ENCODE data around the gene EIPR1.
"Not testable (repeated sequence)": the region's sequence is repeated elsewhere in the genome, so short reads cannot be mapped to it uniquely, and the experiment has no call there.

The EIPR1 gene

DNA sequence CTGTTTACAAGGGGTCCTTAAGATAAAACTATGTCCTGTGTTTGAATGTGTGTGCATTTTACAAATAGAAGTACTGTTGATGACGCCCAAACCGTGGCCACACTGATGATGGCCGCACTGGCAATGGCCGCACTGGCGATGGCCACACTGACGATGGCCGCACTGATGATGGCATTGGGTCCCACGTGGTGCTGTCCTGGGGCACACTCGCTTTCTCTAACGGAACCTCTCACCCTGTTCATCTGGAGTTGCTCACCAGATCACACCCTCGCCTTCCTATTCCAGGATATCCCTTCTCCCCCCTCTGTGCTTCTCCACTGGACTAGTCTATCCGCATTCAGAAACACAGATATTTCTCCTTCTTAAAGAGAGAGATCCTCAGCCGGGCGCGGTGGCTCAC lies 192.4 kb downstream of the EIPR1 start:
- FAIRE-seq, result no peak

DNA sequence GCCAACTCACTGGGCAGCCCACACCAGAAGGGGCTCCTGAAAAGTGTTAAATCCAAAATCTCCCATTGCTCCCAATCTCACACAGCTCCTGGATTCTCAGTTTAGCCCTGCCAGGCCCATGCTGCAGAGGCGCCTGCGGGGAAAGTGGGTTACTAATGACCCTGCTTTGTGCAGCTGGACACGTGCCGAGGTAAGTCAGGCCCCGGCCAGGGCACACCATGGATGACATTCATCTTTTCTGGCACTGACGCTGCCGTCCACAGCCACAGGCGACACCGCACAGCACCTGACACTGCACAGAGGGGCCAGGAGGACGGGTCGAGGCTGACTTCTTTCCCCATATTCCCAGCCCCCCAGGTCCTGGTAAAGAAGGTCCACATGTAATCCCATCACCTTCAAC lies 193.5 kb downstream of the EIPR1 start:
- TF ChIP-seq POLR2A (IDR thresholded peaks at IDR 0.05; ENCODE audit: low read depth, low read length), result no peak
- no peak for DNase-seq (ENCODE audit: insufficient read length, low spot score)
- FAIRE-seq, result no peak

More for the DNA sequence above, 192.4 kb downstream of the EIPR1 start:
- no peak for DNase-seq (ENCODE audit: insufficient read length, low spot score)
- TF ChIP-seq POLR2A (IDR thresholded peaks at IDR 0.05; ENCODE audit: low read depth, low read length), result no peak

DNA sequence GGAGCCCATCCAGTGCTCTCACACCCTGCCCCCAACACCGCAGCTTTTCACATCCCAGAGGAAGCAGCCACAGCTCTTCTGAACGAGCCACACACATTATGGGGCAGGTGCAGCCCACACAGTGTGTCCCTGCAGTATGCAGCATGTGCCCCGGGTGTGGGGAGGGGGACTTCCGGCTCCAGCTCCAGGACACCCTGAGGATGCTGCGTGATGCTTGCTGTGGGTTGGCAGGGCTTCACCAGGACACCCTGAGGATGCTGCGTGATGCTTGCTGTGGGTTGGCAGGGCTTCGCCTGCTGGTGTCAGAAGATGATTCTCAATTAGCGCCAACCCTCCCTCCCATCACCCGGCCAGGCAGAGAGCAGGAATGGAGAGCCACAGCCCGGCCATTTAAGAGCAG lies 193.9 kb downstream of the EIPR1 start:
- no peak for FAIRE-seq
- no peak for DNase-seq (ENCODE audit: insufficient read length, low spot score)
- TF ChIP-seq POLR2A (IDR thresholded peaks at IDR 0.05; ENCODE audit: low read depth, low read length), result no peak

DNA sequence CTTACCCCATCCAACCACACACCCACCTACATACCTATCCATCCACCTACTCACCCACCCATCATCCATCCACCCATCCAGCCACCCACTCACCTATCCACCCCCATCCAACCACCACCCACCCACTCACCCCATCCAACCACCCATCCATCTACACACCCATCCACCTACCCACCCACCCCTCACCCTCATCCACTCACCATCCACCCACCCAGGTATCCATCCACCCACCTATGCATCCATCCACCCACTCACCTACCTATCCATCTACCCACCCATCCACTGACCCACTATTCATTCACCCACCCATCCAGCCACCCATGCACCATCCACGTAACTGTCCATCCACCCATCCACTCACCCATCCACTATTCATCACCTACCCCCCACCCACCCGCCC lies 194.8 kb downstream of the EIPR1 start:
- TF ChIP-seq POLR2A (IDR thresholded peaks at IDR 0.05; ENCODE audit: low read depth, low read length), result no peak
- DNase-seq (ENCODE audit: insufficient read length, low spot score) (no peak), FAIRE-seq (no peak)

DNA sequence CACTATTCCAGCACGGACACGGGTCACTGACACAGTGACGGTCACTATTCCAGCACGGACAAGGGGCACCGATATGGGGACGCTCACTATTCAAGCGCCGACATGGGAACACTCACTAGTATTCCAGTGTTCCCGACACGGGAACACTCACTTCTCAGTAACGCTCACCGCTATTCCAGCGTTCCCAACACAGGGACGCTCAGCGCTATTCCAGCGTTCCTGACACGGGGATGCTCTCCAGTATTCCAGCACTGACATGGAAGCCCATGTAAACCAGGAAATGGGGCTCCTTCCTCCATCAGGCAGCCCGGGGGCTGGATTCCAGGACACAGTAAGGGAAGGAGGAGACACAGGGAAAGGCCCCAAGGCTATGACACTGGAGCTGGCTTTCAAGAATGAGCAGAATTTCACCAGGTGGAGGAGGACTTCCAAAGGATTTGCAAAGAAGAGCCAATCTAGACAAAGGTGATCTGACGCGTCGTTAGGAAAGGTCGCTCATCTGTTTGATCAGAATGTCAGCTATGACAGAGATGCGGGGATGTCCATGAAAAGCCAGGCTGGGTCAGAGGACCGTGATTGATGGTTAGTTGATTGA lies 196.1 kb downstream of the EIPR1 start:
- no peak for DNase-seq (ENCODE audit: insufficient read length, low spot score)
- no peak for FAIRE-seq
- TF ChIP-seq POLR2A (IDR thresholded peaks at IDR 0.05; ENCODE audit: low read depth, low read length), result no peak

DNA sequence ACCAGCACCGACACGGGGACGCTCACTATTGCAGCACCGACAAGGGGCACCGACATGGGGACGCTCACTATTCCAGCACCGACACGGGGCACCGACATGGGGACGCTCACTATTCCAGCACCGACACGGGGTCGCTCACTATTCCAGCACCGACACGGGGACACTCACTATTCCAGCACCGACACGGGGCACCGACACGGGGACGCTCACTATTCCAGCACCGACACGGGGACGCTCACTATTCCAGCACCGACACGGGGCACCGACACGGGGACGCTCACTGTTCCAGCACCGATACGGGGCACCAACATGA lies 196.8 kb downstream of the EIPR1 start:
- not testable (repeated sequence) for FAIRE-seq; DNase-seq (ENCODE audit: insufficient read length, low spot score)

DNA sequence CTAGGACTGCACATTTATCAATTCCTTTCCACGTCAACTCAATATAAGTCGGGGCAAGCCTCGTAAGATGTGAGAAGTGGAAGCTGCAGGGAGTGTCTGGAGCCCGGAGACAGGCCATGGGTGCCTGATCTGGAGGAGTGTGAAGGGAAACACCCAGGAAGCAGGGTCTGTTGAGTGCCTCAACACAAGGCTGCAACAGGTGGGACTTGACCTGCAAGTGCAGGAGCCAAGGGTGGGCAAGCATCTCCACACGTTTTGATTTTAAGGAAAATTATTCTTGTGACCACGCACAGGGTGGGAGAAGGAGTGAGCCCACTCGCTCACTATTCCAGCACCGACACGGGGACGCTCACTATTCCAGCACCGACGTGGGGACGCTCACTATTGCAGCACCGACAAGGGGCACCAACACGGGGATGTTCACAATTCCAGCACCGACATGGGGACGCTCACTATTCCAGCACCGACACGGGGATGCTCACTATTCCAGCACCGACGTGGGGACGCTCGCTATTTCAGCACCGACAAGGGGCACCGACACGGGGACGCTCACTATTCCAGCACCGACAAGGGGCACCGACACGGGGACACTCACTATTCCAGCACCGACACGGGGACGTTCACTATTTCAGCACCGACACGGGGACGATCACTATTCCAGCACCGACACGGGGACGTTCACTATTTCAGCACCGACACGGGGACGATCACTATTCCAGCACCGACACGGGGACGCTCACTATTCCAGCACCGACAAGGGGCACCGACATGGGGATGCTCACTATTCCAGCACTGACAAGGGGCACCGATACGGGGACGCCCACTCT lies 197.3 kb downstream of the EIPR1 start:
- FAIRE-seq, result no peak
- no peak for TF ChIP-seq POLR2A (IDR thresholded peaks at IDR 0.05; ENCODE audit: low read depth, low read length)

DNA sequence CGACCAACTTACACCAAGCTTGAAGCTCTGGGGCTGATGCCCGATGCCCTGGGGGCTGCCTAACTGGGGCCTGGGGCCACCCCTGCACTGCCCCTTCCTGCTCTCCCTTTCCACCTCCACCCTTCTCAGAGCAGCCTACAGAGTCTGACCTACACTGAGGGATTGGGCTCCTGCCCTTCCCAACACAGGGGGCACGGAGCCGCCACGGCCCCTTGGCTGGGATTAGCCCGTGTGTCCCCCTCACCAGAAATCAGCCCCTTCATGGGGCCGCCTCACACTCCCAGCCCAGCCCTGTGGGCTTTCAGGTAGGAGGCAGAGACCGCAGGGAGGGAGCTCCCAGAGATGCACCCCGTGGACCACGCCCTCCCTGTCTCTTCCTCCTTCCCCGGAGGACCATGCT lies 198.0 kb downstream of the EIPR1 start:
- TF ChIP-seq POLR2A (IDR thresholded peaks at IDR 0.05; ENCODE audit: low read depth, low read length), result no peak
- no peak for FAIRE-seq
- DNase-seq (ENCODE audit: insufficient read length, low spot score), result no peak

More for the DNA sequence above, 197.3 kb downstream of the EIPR1 start:
- no peak for DNase-seq (ENCODE audit: insufficient read length, low spot score)

DNA sequence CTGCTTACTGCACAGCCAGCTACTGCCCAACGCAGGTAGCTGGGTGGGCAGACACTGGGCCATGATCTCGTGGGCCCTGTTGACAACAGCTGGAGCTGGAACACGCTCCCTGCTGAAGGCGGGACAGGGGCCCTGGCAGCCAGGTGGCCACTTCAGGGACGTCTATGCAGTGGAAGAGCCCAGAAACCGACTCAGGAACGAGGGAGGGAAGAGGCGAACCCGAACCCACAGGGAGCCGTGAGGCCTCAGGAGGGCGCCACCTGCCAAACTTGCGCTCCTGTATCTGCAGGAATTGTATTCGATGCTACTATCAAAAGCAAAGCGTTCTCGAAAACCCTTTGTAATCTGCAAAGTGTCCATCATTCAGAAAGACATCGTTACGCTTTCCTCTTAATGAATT lies 198.4 kb downstream of the EIPR1 start:
- no peak for TF ChIP-seq POLR2A (IDR thresholded peaks at IDR 0.05; ENCODE audit: low read depth, low read length)
- FAIRE-seq (no peak), DNase-seq (ENCODE audit: insufficient read length, low spot score) (no peak)

DNA sequence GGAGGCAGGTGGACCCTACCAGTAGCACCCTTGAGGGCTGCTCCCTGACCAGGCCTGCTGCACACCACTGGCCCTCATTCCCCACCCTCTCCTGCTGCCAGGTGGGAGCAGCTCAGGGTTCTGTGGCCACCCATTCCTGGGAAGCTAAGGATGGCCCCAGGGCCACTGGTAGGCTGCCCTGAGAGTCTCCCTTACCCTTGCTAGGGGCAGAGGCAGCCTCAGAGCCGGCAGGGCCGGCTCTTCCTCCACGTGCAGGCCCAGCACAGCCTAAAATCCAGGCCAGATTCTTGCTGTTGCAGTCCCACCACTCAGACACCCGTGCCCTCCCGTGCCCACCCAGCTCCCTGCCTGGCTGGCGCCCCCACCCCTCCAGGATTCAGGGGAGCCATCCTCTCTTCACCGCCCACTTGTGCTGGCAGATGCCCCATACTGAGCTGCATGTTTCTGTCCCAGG lies 199.0 kb downstream of the EIPR1 start:
- FAIRE-seq (no peak), DNase-seq (ENCODE audit: insufficient read length, low spot score) (no peak)
- TF ChIP-seq POLR2A (IDR thresholded peaks at IDR 0.05; ENCODE audit: low read depth, low read length), result no peak

DNA sequence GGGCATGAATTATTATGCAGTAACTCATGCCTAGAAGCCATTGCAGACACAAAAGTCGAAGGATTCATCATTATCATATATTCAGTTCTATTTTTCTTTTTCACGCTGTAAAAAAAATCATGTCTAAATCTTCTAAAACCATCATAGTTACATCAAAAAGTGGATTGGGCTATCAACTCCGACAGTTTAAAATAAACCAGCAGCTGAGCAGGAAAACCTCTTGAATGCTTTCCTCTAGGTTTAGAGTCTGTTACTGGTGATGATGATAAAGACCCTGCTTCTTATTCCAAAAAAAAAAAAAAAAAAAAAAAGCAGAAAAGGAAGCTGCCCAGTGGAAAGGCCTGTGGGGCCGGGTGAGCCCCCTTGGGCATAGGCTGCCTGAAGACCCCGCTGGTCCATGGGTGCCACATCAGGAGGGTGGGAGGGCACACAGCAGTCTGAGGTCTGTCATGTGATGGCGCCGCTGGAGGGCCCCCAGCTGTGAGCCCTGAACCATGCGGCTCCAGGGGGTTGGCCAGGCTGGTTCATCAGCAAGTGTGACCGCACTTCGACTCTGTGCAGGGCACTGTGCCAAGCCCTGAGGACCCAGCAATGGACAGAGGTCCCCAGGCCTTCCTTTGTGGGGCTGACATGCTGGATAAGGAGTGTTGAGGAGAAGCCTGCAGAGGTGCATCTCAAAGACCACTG lies 199.6 kb downstream of the EIPR1 start:
- no peak for TF ChIP-seq POLR2A (IDR thresholded peaks at IDR 0.05; ENCODE audit: low read depth, low read length)
- no peak for DNase-seq (ENCODE audit: insufficient read length, low spot score)
- no peak for FAIRE-seq

DNA sequence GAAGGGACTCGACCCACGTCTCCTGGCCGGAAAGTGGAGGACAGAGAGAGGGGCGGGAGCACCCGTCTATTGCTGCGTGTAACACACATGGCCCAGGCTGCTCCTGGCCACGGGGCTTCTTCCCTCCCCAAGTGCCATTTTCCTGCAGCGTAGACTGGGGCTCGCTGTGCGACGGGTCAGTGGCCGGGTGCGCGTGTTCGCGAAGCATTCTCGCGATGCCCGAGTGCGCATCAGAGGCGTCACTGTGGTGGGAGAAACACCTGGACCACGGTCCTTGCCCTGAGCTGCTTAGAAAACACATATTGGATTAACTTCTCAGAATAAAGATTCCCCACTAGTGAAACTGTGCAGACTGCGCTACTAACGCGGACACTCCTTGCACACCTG lies 200.8 kb downstream of the EIPR1 start:
- FAIRE-seq, result no peak
- TF ChIP-seq POLR2A (IDR thresholded peaks at IDR 0.05; ENCODE audit: low read depth, low read length), result no peak
- DNase-seq (ENCODE audit: insufficient read length, low spot score), result no peak

DNA sequence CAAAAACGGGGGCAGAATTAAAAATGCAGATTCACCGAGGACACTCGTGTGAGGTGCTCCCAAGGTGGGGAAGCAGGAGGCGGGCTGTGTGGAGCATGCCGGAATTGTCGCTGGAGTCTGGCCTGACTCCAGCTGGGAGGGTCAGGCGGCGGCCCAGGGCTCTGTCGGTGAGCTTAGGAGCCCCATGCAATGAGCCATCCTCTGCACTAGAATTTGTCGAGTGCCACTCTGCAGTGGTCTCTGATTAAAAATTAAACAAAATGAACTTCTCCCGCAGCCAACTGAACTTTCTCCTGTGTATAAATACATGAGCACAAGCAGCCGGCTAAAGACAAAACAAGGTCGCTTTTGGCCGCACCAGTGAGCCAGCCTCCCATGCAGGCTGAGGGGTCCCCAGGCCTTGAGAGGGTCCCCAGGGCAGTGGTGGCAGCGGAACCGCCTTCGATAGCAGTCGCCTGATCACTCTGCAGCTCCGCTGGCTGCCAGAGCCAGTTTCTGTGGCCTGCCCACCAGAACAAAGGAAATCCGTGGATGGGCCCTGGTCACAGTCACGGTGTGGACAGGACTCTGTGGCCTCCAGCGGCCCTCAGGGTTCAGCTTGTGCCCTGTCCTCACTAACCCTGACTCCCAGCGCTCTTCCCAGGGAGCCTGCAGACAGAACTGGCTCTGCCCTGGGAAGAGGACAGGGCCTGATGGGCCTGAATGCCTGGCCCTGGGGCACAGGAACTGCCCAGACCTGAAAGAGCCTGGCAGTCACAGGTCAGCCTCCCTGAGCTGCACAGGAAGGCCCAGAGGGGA lies 201.3 kb downstream of the EIPR1 start:
- no peak for FAIRE-seq
- DNase-seq (ENCODE audit: insufficient read length, low spot score), result no peak
- TF ChIP-seq POLR2A (IDR thresholded peaks at IDR 0.05; ENCODE audit: low read depth, low read length), result no peak

DNA sequence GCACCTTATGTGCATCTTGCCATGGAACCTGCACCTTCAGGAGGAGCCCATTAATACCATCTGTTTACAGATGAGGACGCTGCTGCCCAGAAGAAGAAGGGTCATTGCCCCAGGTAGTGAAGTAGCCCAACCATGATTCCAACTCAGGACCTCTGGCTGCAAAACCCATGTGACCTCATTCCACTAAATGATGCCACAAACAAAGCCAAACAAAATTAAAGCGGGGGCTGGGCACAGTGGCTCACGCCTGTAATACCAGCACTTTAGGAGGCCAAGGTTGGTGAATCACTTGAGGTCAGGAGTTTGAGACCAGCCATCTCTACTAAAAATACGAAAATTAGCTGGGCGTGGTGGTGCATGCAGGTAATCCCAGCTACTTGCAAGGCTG lies 202.1 kb downstream of the EIPR1 start:
- no peak for DNase-seq (ENCODE audit: insufficient read length, low spot score)

More for the DNA sequence above, 202.1 kb downstream of the EIPR1 start:
- no peak for TF ChIP-seq POLR2A (IDR thresholded peaks at IDR 0.05; ENCODE audit: low read depth, low read length)
- FAIRE-seq, result no peak
